Glomerular visceral epithelial cell (primary cell): Measurements from ENCODE around the gene OGG1.
A peak's percentile ranks its signal among the peaks of the same experiment; 100 is the strongest.

Experiments used
- DNase-seq: peaks from one replicate; pipeline ENCODE4 v3.0.0-alpha.2; 2016; ENCODE audit errors: extremely low spot score

The OGG1 gene

GRCh38 chr3:9785602-9786001 is 35.9 kb downstream of the OGG1 start:
- DNase-seq = no peak

GRCh38 chr3:9786209-9786739 is 36.5 kb downstream of the OGG1 start:
- no peak for DNase-seq

GRCh38 chr3:9786825-9787669 is 37.3 kb downstream of the OGG1 start:
- DNase-seq = no peak

- no peak for DNase-seq
Observed at GRCh38 chr3:9787714-9788113, 38.0 kb downstream of the OGG1 start.

GRCh38 chr3:9791127-9791526 is 41.4 kb downstream of the OGG1 start:
- DNase-seq = no peak

- no peak for DNase-seq
Observed at GRCh38 chr3:9791790-9792404, 42.1 kb downstream of the OGG1 start.

- peak; percentile 93 for DNase-seq
Observed at GRCh38 chr3:9792405-9793160, 42.8 kb downstream of the OGG1 start, which contains the start of the genes ARPC4 and TADA3. TSS of gene ARPC4 (plus strand) at chr3:9793082. CDS start at chr3:9793122, 40 bp downstream. TSS of gene TADA3 (minus strand) at chr3:9792473. CDS start at chr3:9791466, 1,007 bp downstream.

- DNase-seq = peak; percentile 39
Observed at GRCh38 chr3:9793161-9793781, 43.5 kb downstream of the OGG1 start.

- no peak for DNase-seq
Observed at GRCh38 chr3:9794400-9794799, 44.6 kb downstream of the OGG1 start.

- no peak for DNase-seq
Observed at GRCh38 chr3:9795207-9795606, 45.5 kb downstream of the OGG1 start.

- no peak for DNase-seq
Observed at GRCh38 chr3:9797196-9797945, 47.6 kb downstream of the OGG1 start.

- DNase-seq = no peak
Observed at GRCh38 chr3:9800529-9800928, 50.8 kb downstream of the OGG1 start.

GRCh38 chr3:9803494-9803893 is 53.7 kb downstream of the OGG1 start:
- DNase-seq = no peak

- DNase-seq = no peak
Observed at GRCh38 chr3:9804996-9805395, 55.2 kb downstream of the OGG1 start.

GRCh38 chr3:9806137-9806536 is 56.4 kb downstream of the OGG1 start:
- no peak for DNase-seq
